OCI-LY3 (cell line): ENCODE results near the gene KLF2.

ENCODE experiments used
- H2AFZ ChIP-seq: fragments of 200-600, 300-600 bp; shearing (Covaris generic); 2 replicates; pipeline ENCODE4 v1.6.0; 2014; ENCODE audit warnings: antibody characterized with exemption, low read depth, low read length
- H3K27ac ChIP-seq: fragments of 200-600, 300-600 bp; sonication (generic); 2 replicates; pipeline ENCODE4 v1.5.1; 2014; ENCODE audit warnings: mild to moderate bottlenecking, low read length, moderate library complexity, mixed read lengths
- H3K27me3 ChIP-seq: fragments of 200-600, 300-600 bp; sonication (generic); 2 replicates; pipeline ENCODE4 v1.6.1; 2014; ENCODE audit warnings: low read depth, low read length, mixed read lengths
- H3K36me3 ChIP-seq: fragments of 200-600, 300-600 bp; sonication (generic); replicated peaks from 2 replicates; pipeline ENCODE3; 2014; ENCODE audit warnings: low read depth, low read length, mixed read lengths
- H3K4me1 ChIP-seq: fragments of 300-600, 200-600 bp; sonication (generic); 2 replicates; pipeline ENCODE4 v1.6.1; 2014; ENCODE audit warnings: low read length, mixed read lengths
- H3K4me2 ChIP-seq: fragments of 200-600, 300-600 bp; sonication (generic); 2 replicates; pipeline ENCODE4 v1.6.1; 2014; ENCODE audit warnings: low read length, mixed read lengths
- H3K4me3 ChIP-seq: fragments of 300-600, 200-600 bp; sonication (generic); 2 replicates; pipeline ENCODE4 v1.5.1; 2014; ENCODE audit warnings: antibody characterized with exemption, mild to moderate bottlenecking, low read length, moderate library complexity
- H3K79me2 ChIP-seq: fragments of 300-600, 200-600 bp; shearing (Covaris generic); 2 replicates; pipeline ENCODE4 v1.6.1; 2014; ENCODE audit warnings: mild to moderate bottlenecking, low read length, mixed read lengths
- H3K9ac ChIP-seq: fragments of 300-600, 200-600 bp; shearing (Covaris generic); 2 replicates; pipeline ENCODE4 v1.6.0; 2014; ENCODE audit warnings: mild to moderate bottlenecking, low read length, moderate library complexity
- H3K9me3 ChIP-seq: fragments of 200-600, 300-600 bp; shearing (Covaris generic); 2 replicates; pipeline ENCODE4 v1.6.1; 2014; ENCODE audit warnings: low read length, mixed read lengths; ENCODE audit not compliant: insufficient read depth
- H4K20me1 ChIP-seq: fragments of 200-600, 300-600 bp; sonication (generic); 2 replicates; pipeline ENCODE4 v1.6.1; 2016; ENCODE audit warnings: low read length, mixed read lengths; ENCODE audit not compliant: insufficient read depth
- EZH2phosphoT487 ChIP-seq: fragments of 200-600 bp; shearing (Covaris generic); IDR thresholded peaks from 2 replicates; pipeline ENCODE4 v1.6.1; 2018; ENCODE audit warnings: antibody characterized with exemption, mixed run types, low read depth
- TF ChIP-seq, protein P1 (sequence below): fragments of 200-600, 300-600 bp; sonication (generic); IDR thresholded peaks from 2 replicates; pipeline ENCODE4 v1.5.1; 2014; ENCODE audit warnings: antibody characterized with exemption, low read length, low read depth

The KLF2 gene

GRCh38 chr19:16296713-16297112, 27.9 kb upstream of the KLF2 start:
- TF ChIP-seq, protein P1, sequence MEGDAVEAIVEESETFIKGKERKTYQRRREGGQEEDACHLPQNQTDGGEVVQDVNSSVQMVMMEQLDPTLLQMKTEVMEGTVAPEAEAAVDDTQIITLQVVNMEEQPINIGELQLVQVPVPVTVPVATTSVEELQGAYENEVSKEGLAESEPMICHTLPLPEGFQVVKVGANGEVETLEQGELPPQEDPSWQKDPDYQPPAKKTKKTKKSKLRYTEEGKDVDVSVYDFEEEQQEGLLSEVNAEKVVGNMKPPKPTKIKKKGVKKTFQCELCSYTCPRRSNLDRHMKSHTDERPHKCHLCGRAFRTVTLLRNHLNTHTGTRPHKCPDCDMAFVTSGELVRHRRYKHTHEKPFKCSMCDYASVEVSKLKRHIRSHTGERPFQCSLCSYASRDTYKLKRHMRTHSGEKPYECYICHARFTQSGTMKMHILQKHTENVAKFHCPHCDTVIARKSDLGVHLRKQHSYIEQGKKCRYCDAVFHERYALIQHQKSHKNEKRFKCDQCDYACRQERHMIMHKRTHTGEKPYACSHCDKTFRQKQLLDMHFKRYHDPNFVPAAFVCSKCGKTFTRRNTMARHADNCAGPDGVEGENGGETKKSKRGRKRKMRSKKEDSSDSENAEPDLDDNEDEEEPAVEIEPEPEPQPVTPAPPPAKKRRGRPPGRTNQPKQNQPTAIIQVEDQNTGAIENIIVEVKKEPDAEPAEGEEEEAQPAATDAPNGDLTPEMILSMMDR: no peak
- Histone ChIP-seq H3K9me3 (no peaks in the 10 kb centered on the region), H4K20me1 (peaks cover 2% of the 10 kb centered on the region), H3K27me3 (peaks cover 38% of the 10 kb centered on the region), H3K27ac (no peak overlapping the region), H3K4me2 (no peak overlapping the region), H3K9ac (no peak overlapping the region), H3K4me1 (no peaks in the 10 kb centered on the region), H2AFZ (no peak overlapping the region), H3K79me2 (no peaks in the 10 kb centered on the region), H3K4me3 (no peak overlapping the region), H3K36me3 (no peaks in the 10 kb centered on the region)

DNA sequence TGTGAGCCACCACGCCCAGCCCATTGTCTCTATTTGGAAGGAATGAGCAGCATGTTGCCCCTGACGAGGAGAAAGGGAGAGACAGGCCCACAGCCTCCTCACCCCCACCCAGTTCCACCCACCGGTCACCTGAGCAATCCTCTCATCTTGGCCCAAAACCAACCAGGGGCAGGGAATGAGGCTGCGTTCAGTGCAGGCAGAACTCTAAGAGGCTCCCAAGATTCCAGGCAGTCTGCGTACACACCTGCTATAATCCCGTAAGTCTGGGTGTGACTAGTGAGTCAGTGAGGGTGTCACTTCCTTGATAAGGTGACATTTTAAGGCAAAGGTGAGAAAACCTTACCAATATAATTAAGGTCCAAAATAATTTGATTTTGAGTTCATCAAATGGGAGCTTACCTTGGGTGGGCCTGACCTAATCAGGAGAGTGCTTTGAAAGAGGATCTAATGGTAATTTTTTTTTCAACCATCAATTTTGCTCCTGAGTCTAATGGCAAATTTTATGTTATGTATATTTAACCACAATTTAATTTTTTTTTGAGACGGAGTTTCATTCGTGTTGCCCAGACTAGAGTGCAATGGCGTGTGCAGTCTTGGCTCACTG, 26.9 kb upstream of the KLF2 start:
- no peak for TF ChIP-seq EZH2phosphoT487
- TF ChIP-seq, protein P1: no peak
- Histone ChIP-seq H3K4me1 (0 out of 2 replicates have a peak, but pooled peaks cover 4% of the 10 kb centered on the region), H3K79me2 (no peaks in the 10 kb centered on the region), H3K9me3 (no peaks in the 10 kb centered on the region), H4K20me1 (peaks cover 2% of the 10 kb centered on the region; the same call in 1 of the 2 replicates), H3K4me3 (no peak overlapping the region), H3K9ac (no peak overlapping the region), H3K4me2 (no peak overlapping the region), H2AFZ (no peak overlapping the region), H3K27ac (no peak overlapping the region), H3K36me3 (no peaks in the 10 kb centered on the region), H3K27me3 (peaks cover 43% of the 10 kb centered on the region)

GRCh38 chr19:16298334-16298733, 26.3 kb upstream of the KLF2 start:
- no peaks in the 10 kb centered on the region for H3K79me2 ChIP-seq
- H4K20me1 ChIP-seq: peaks cover 2% of the 10 kb centered on the region; the same call in 1 of the 2 replicates
- peaks cover 42% of the 10 kb centered on the region for H3K27me3 ChIP-seq
- no peak overlapping the region for H3K27ac ChIP-seq
- no peak overlapping the region for H3K9ac ChIP-seq
- TF ChIP-seq EZH2phosphoT487: no peak
- TF ChIP-seq, protein P1: no peak
- H3K4me2 ChIP-seq: no peak overlapping the region
- no peaks in the 10 kb centered on the region for H3K9me3 ChIP-seq
- H3K4me3 ChIP-seq: no peak overlapping the region
- no peak overlapping the region for H2AFZ ChIP-seq
- H3K36me3 ChIP-seq: no peaks in the 10 kb centered on the region
- 0 out of 2 replicates have a peak, but pooled peaks cover 4% of the 10 kb centered on the region for H3K4me1 ChIP-seq

- TF ChIP-seq, protein P1: no peak
- TF ChIP-seq EZH2phosphoT487: no peak
- Histone ChIP-seq H3K27me3 (peaks cover 38% of the 10 kb centered on the region), H3K4me3 (no peak overlapping the region), H3K36me3 (no peaks in the 10 kb centered on the region), H3K9ac (no peak overlapping the region), H3K4me1 (0 out of 2 replicates have a peak, but pooled peaks cover 4% of the 10 kb centered on the region), H4K20me1 (peaks cover 5% of the 10 kb centered on the region; the same call in 1 of the 2 replicates), H3K4me2 (no peak overlapping the region), H3K27ac (no peak overlapping the region), H3K79me2 (no peaks in the 10 kb centered on the region), H2AFZ (no peak overlapping the region), H3K9me3 (no peaks in the 10 kb centered on the region)
Observed at GRCh38 chr19:16301999-16302694, 22.5 kb upstream of the KLF2 start.
